ENCODE results near the gene JAKMIP1. TPM values are rescaled to one million over a fixed set of nuclear protein-coding genes. Genes with fewer than 3 reads are reported as not detected.

Gene JAKMIP1
- total and polyA plus RNA-seq, 2 donors (not counting 1 experiment from before 2014, with no cell fraction given) = 0.49 to 1.0 TPM

DNA sequence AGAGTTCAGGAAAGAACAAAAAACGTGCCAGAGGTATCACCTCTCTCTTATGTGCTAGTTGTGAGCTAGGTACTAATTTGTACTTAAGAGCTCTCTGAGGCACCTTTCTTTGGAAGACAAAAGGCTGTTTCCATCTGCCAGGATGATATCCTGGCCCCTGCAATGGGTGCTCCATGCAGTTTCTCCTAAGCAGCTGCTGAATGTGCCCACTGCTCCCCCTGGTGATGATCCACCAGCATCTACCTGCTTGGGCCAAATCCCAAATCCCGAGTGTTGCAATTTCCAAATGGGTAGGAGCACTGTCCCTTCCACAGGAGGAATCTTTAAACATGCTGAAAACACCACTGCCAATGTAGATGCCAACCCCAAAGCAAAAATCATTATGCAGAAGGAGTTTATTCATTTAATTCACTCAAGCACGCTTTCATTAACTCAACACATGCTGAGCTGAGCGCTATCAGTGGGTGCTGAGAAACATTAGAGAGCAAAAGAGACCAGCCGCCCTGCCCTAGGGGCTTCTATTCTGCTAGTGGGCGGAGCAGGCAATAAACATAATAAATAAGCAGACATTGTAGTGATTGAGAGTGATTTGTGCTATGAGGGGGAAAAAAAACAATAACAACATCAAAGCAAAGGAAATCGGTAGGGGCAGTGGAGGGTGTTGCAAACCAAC, 112.5 kb downstream of the JAKMIP1 start:
- no peak overlapping the region for H3K27ac Mint-ChIP-seq
- TF ChIP-seq, protein P1, sequence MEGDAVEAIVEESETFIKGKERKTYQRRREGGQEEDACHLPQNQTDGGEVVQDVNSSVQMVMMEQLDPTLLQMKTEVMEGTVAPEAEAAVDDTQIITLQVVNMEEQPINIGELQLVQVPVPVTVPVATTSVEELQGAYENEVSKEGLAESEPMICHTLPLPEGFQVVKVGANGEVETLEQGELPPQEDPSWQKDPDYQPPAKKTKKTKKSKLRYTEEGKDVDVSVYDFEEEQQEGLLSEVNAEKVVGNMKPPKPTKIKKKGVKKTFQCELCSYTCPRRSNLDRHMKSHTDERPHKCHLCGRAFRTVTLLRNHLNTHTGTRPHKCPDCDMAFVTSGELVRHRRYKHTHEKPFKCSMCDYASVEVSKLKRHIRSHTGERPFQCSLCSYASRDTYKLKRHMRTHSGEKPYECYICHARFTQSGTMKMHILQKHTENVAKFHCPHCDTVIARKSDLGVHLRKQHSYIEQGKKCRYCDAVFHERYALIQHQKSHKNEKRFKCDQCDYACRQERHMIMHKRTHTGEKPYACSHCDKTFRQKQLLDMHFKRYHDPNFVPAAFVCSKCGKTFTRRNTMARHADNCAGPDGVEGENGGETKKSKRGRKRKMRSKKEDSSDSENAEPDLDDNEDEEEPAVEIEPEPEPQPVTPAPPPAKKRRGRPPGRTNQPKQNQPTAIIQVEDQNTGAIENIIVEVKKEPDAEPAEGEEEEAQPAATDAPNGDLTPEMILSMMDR (IDR thresholded peaks at IDR 0.05) = no peak
- TF ChIP-seq EZH2 (IDR thresholded peaks at IDR 0.05; ENCODE audit: borderline replicate concordance, insufficient read depth, low read depth, low read length, poor library complexity, severe bottlenecking) = no peak
- WGBS (ENCODE audit: insufficient coverage) = 77% methylated on average over 3 of the region's 7 CpGs

DNA sequence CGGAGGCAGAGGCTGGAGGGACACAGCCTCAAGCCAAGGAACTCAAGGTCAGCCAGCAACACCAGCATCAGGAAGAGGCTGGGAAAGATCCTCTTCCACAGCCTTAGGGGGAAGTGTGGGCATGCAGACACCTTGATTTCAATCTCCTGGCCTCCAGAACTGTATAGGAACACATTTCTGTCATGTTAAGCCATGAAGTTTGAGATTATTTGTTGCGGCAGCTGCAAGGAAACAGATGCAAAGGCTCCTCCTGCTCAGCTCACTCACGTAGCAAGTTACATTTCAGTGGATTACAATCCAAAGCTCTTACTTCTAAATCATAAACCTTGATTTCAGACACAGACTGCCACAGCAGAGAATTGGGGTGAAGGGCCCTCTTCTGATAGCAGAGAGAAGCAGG, 113.5 kb downstream of the JAKMIP1 start:
- H3K36me3 ChIP-seq (replicated peaks in 1 of 2; ENCODE audit: control extremely low read depth in 1 of 2, control insufficient read depth in 1 of 2, extremely low read depth in 1 of 2, insufficient read depth in 2 of 2, low read length in 1 of 2) = no peaks in the 10 kb centered on the region
- DNase-seq (no peak), ATAC-seq (ENCODE audit: low read depth) (no peak)
- H3K79me2 ChIP-seq (ENCODE audit: control insufficient read depth, insufficient read depth, low read length) = no peaks in the 10 kb centered on the region
- H3K27me3 Mint-ChIP-seq = peaks cover 3% of the 10 kb centered on the region
- H3K9me3 Mint-ChIP-seq (ENCODE audit: insufficient read depth) = no peaks in the 10 kb centered on the region
- H3K4me1 ChIP-seq (ENCODE audit: control insufficient read depth in 2 of 2, insufficient read depth in 2 of 2, low read length in 2 of 2) = no peaks in the 10 kb centered on the region
- no peak overlapping the region for H2AFZ ChIP-seq (ENCODE audit: insufficient read depth, low read depth, low read length, poor library complexity, severe bottlenecking)
- POLR2A ChIA-PET = no interaction called here
- no peaks in the 10 kb centered on the region for H3K4me1 Mint-ChIP-seq
- no peaks in the 10 kb centered on the region for H3K27me3 ChIP-seq (replicated peaks in 1 of 4; ENCODE audit: control extremely low read depth in 1 of 4, control insufficient read depth in 3 of 4, insufficient read depth in 4 of 4, low read length in 3 of 4)
- intact Hi-C loops (cut with micrococcal nuclease) = no loop called here
- H3K9ac ChIP-seq (ENCODE audit: low read length) = no peak overlapping the region
- H3K27ac Mint-ChIP-seq = no peak overlapping the region
- H3K9me3 ChIP-seq (ENCODE audit: control extremely low read depth in 1 of 3, control insufficient read depth in 2 of 3, insufficient read depth in 1 of 3, low read length in 2 of 3) = no peaks in the 10 kb centered on the region
- H3K4me2 ChIP-seq (replicated peaks; ENCODE audit: low read depth, low read length, poor library complexity, severe bottlenecking) = no peak overlapping the region
- 100% methylated on average over 1 of the region's 3 CpGs for WGBS (ENCODE audit: insufficient coverage)
- CTCF ChIA-PET = no interaction called here
- no peaks in the 10 kb centered on the region for H4K20me1 ChIP-seq (ENCODE audit: control insufficient read depth, insufficient read depth, low read length, poor library complexity, severe bottlenecking)
- no peak overlapping the region for H3K4me3 ChIP-seq (ENCODE audit: control extremely low read depth in 1 of 5, extremely low read depth in 1 of 5, insufficient read depth in 1 of 5, low read depth in 2 of 5, low read length in 4 of 5)
- H3K4me3 Mint-ChIP-seq = no peak overlapping the region
- H3K27ac ChIP-seq (ENCODE audit: low read length in 2 of 2) = no peak overlapping the region
- TF ChIP-seq EZH2 (IDR thresholded peaks at IDR 0.05; ENCODE audit: borderline replicate concordance, insufficient read depth, low read depth, low read length, poor library complexity, severe bottlenecking) = no peak
- TF ChIP-seq, protein P1 (IDR thresholded peaks at IDR 0.05) = no peak

More for the DNA sequence above, 112.5 kb downstream of the JAKMIP1 start:
- Histone ChIP-seq H3K79me2 (ENCODE audit: control insufficient read depth, insufficient read depth, low read length) (no peaks in the 10 kb centered on the region), H3K9ac (ENCODE audit: low read length) (no peak overlapping the region), H3K27me3 (replicated peaks in 1 of 4; ENCODE audit: control extremely low read depth in 1 of 4, control insufficient read depth in 3 of 4, insufficient read depth in 4 of 4, low read length in 3 of 4) (no peaks in the 10 kb centered on the region), H3K36me3 (replicated peaks in 1 of 2; ENCODE audit: control extremely low read depth in 1 of 2, control insufficient read depth in 1 of 2, extremely low read depth in 1 of 2, insufficient read depth in 2 of 2, low read length in 1 of 2) (no peaks in the 10 kb centered on the region), H3K4me2 (replicated peaks; ENCODE audit: low read depth, low read length, poor library complexity, severe bottlenecking) (no peak overlapping the region), H3K27ac (ENCODE audit: low read length in 2 of 2) (no peak overlapping the region), H4K20me1 (ENCODE audit: control insufficient read depth, insufficient read depth, low read length, poor library complexity, severe bottlenecking) (no peaks in the 10 kb centered on the region), H3K9me3 (ENCODE audit: control extremely low read depth in 1 of 3, control insufficient read depth in 2 of 3, insufficient read depth in 1 of 3, low read length in 2 of 3) (no peaks in the 10 kb centered on the region), H2AFZ (ENCODE audit: insufficient read depth, low read depth, low read length, poor library complexity, severe bottlenecking) (no peak overlapping the region), H3K4me1 (ENCODE audit: control insufficient read depth in 2 of 2, insufficient read depth in 2 of 2, low read length in 2 of 2) (no peaks in the 10 kb centered on the region), H3K4me3 (ENCODE audit: control extremely low read depth in 1 of 5, extremely low read depth in 1 of 5, insufficient read depth in 1 of 5, low read depth in 2 of 5, low read length in 4 of 5) (no peak overlapping the region)
- Mint-ChIP-seq H3K9me3 (ENCODE audit: insufficient read depth) (no peaks in the 10 kb centered on the region), H3K4me1 (no peaks in the 10 kb centered on the region), H3K4me3 (no peak overlapping the region), H3K27me3 (peaks cover 5% of the 10 kb centered on the region)
- no peak for DNase-seq
- ATAC-seq (ENCODE audit: low read depth) = no peak
- CTCF ChIA-PET = interaction anchor here (0.6 kb wide), 1 partner anchor 1482 kb away, joined by 5 read pairs; no protein-coding TSS in a partner anchor
- intact Hi-C loops (cut with micrococcal nuclease) = no loop called here
- POLR2A ChIA-PET = no interaction called here
